Measurements from ENCODE around the gene PCDHGA6. TPM values are rescaled to one million over a fixed set of nuclear protein-coding genes. Genes with fewer than 3 reads are reported as not detected.

The PCDHGA6 gene
- total and polyA plus RNA-seq, 9 of the 15 experiments (the other 6 are each of a cell fraction or from before 2014, with no cell fraction given) = 0.01 to 0.18 (median 0.09) TPM; not detected in 1

GRCh38 chr5:141338538-141339306, 35.0 kb upstream of the PCDHGA6 start, which contains the start of gene PCDHGA2:
TSS of gene PCDHGA2 (plus strand) at chr5:141338760.
- Histone ChIP-seq H3K27ac (ENCODE audit: extremely low read depth, low read depth, low read length) (no peak within 1 kb of the TSS), H4K20me1 (replicated peaks; ENCODE audit: control insufficient read depth, insufficient read depth, low read length) (no peaks in the 10 kb centered on the region), H3K4me3 (peak within 1 kb of the TSS; percentile 34), H3K4me2 (ENCODE audit: insufficient read depth, low read length) (peak within 1 kb of the TSS; percentile 72), H3K27me3 (ENCODE audit: control insufficient read depth in 2 of 2, insufficient read depth in 2 of 2, low read length in 2 of 2) (peaks cover 10 to 26% of the 10 kb centered on the region in 2 experiments; a peak in 4 of 5 replicates), H3K4me1 (replicated peaks in 1 of 2; ENCODE audit: control insufficient read depth in 2 of 2, insufficient read depth in 2 of 2, low read length in 2 of 2) (peaks cover 0 to 6% of the 10 kb centered on the region in 2 experiments; a peak in 3 of 5 replicates), H2AFZ (ENCODE audit: low read depth, low read length) (peak within 1 kb of the TSS; percentile 76), H3K36me3 (ENCODE audit: control insufficient read depth, insufficient read depth, low read length) (no peaks in the 10 kb centered on the region), H3K79me2 (ENCODE audit: control insufficient read depth, insufficient read depth, low read length) (no peaks in the 10 kb centered on the region), H3K9ac (ENCODE audit: insufficient read depth in 1 of 2, low read depth in 2 of 2, low read length in 2 of 2) (peak within 1 kb of the TSS in 1 of 2 experiments; percentile 78; a peak in 2 of 4 replicates), H3K9me1 (ENCODE audit: control insufficient read depth, insufficient read depth, low read length) (no peaks in the 10 kb centered on the region), H3K9me3 (replicated peaks; ENCODE audit: control insufficient read depth, insufficient read depth, low read depth, low read length) (no peaks in the 10 kb centered on the region)
- in situ Hi-C loops (cut with MboI) = no loop called here
- TSS peak; percentile 58 for BruUV-seq (replicated peaks)
- ChIA-PET POLR2A (interaction anchor here (0.8 to 1.3 kb wide), 4 partner anchors 8 to 48 kb away, joined by 3 to 5 read pairs (median 3); partner anchors contain the start of gene TAF7), CTCF (ENCODE audit: low intra/inter-chr PET ratio) (interaction anchor here (0.6 to 1.6 kb wide), 6 partner anchors 11 to 226 kb away, joined by 3 to 6 read pairs (median 3); partner anchors contain the start of genes PCDHB14, PCDHGA10 and PCDHGB1)
- intact Hi-C loops (cut with micrococcal nuclease) = loop anchor here (5.0 kb wide), 1 partner anchor 224 kb away; no protein-coding TSS in a partner anchor
- WGBS (ENCODE audit: insufficient coverage, low coverage, missing lambda C conversion rate) = 9% methylated on average over 26 of the region's 27 CpGs
- peak; percentile 80 for ATAC-seq
- FAIRE-seq = peak; percentile 40
- DNase-seq (ENCODE audit: extremely low read depth in 1 of 4, low spot score in 3 of 4) = peak; percentile 57 to 67 (median 62)
- no peak for TF ChIP-seq DNMT1 (IDR thresholded peaks at IDR 0.05)
- TF ChIP-seq MITF (IDR thresholded peaks at IDR 0.05) = no peak
- no peak for TF ChIP-seq NFIX (CRISPR knock-in tag; IDR thresholded peaks at IDR 0.05; ENCODE audit: low read depth)
- no peak for TF ChIP-seq ZNF644 (tag; IDR thresholded peaks at IDR 0.05; ENCODE audit: low read depth)
- TF ChIP-seq E2F8 (IDR thresholded peaks at IDR 0.05; ENCODE audit: low read depth, partially characterized antibody) = no peak
- TF ChIP-seq CSDE1 (IDR thresholded peaks at IDR 0.05) = no peak
- TF ChIP-seq SAFB (IDR thresholded peaks at IDR 0.05; ENCODE audit: borderline replicate concordance, low read depth, low read length) = no peak
- TF ChIP-seq ZNF592 (IDR thresholded peaks at IDR 0.05) = no peak
- no peak for TF ChIP-seq ZNF253 (CRISPR knock-in tag; conservative IDR thresholded peaks at IDR 0.05)
- no peak for TF ChIP-seq SMAD2 (IDR thresholded peaks at IDR 0.05; ENCODE audit: low read depth, low read length)
- no peak for TF ChIP-seq MLLT1 (IDR thresholded peaks at IDR 0.05)
